CD14-positive monocyte (primary cell): Measurements from ENCODE around the gene LPCAT1. TPM values are rescaled to one million over a fixed set of nuclear protein-coding genes. Genes with fewer than 3 reads are reported as not detected.
A peak's percentile ranks its signal among the peaks of the same experiment; 100 is the strongest.

Experiments used
- DNase-seq, 3 donors: peaks; one replicate each; pipeline ENCODE4 v3.0.0-alpha.2; 2011 to 2022
- H2AFZ ChIP-seq: 2 replicates; pipeline ENCODE4 v1.6.0; 2012; ENCODE audit warnings: mild to moderate bottlenecking, low read depth, low read length, inconsistent platforms; ENCODE audit not compliant: insufficient read depth, poor library complexity, severe bottlenecking
- H3K27ac ChIP-seq, 2 donors: 1 replicate in 1 of 2; 2 replicates in 1 of 2; pipeline ENCODE4 v1.5.1; 2012 to 2013; ENCODE audit warnings: low read length in 2 of 2, control low read depth in 1 of 2, inconsistent platforms in 1 of 2, low read depth in 1 of 2, mild to moderate bottlenecking in 1 of 2
- H3K27me3 ChIP-seq, 2 donors: one replicate each; pipeline versions ENCODE4 v1.6.0 to v1.6.1; 2011 to 2013; ENCODE audit warnings: low read length in 2 of 2; ENCODE audit not compliant: control insufficient read depth in 2 of 2, insufficient read depth in 2 of 2
- H3K36me3 ChIP-seq, 2 donors: replicated peaks in 1 of 2; 1 replicate in 1 of 2; 2 replicates in 1 of 2; pipeline versions ENCODE4 v1.5.1 to v1.6.1; 2012 to 2013; ENCODE audit warnings: low read length in 2 of 2, control low read depth in 1 of 2, inconsistent platforms in 1 of 2, mild to moderate bottlenecking in 1 of 2; ENCODE audit not compliant: insufficient read depth in 2 of 2, control insufficient read depth in 1 of 2
- H3K4me1 ChIP-seq, 2 donors: 1 replicate in 1 of 2; 2 replicates in 1 of 2; pipeline versions ENCODE4 v1.5.1 to v1.6.1; 2012 to 2013; ENCODE audit warnings: low read length in 2 of 2, control low read depth in 1 of 2, inconsistent platforms in 1 of 2, mild to moderate bottlenecking in 1 of 2, moderate library complexity in 1 of 2; ENCODE audit not compliant: insufficient read depth in 2 of 2, control insufficient read depth in 1 of 2
- H3K4me2 ChIP-seq: replicated peaks from 2 replicates; pipeline ENCODE3; 2012; ENCODE audit warnings: low read length, moderate library complexity, mild to moderate bottlenecking; ENCODE audit not compliant: poor library complexity, severe bottlenecking; ENCODE audit errors: extremely low read depth
- H3K4me3 ChIP-seq, 3 experiments: fragments of 200-600 bp in 1 of 3; sonication (generic) in 1 of 3; replicated peaks in 1 of 3; 1 replicate in 2 of 3; 2 replicates in 1 of 3; pipeline ENCODE4 v1.5.1; 2011 to 2013; ENCODE audit warnings: low read length in 3 of 3, mild to moderate bottlenecking in 3 of 3, control low read depth in 2 of 3, low read depth in 2 of 3, inconsistent platforms in 1 of 3, moderate library complexity in 1 of 3
- H3K79me2 ChIP-seq: 2 replicates; pipeline ENCODE4 v1.6.0; 2012; ENCODE audit warnings: mild to moderate bottlenecking, control low read depth, inconsistent platforms, low read length, moderate library complexity; ENCODE audit not compliant: insufficient read depth
- H3K9ac ChIP-seq: 2 replicates; pipeline ENCODE4 v1.6.0; 2017; ENCODE audit warnings: low read length, mild to moderate bottlenecking; ENCODE audit not compliant: insufficient read depth, poor library complexity, severe bottlenecking
- H3K9me3 ChIP-seq, 2 donors: replicated peaks in 1 of 2; 1 replicate in 1 of 2; 2 replicates in 1 of 2; pipeline versions ENCODE4 v1.5.1 to v1.6.1; 2012 to 2013; ENCODE audit warnings: low read length in 2 of 2, control low read depth in 1 of 2; ENCODE audit not compliant: control insufficient read depth in 1 of 2, insufficient read depth in 1 of 2
- H4K20me1 ChIP-seq: 2 replicates; pipeline ENCODE4 v1.6.0; 2012; ENCODE audit warnings: mild to moderate bottlenecking, low read length, control low read depth, moderate library complexity; ENCODE audit not compliant: insufficient read depth
- H3K27ac Mint-ChIP-seq, 7 donors: one replicate each; pipeline ENCODE4 v1.8.0; 2020; ENCODE audit warnings: mild to moderate bottlenecking in 7 of 7, mixed read lengths in 7 of 7, moderate library complexity in 6 of 7, inconsistent platforms in 2 of 7
- H3K27me3 Mint-ChIP-seq, 3 donors: one replicate each; pipeline ENCODE4 v1.8.0; 2021 to 2022; ENCODE audit warnings: low read depth in 3 of 3, mild to moderate bottlenecking in 3 of 3, mixed read lengths in 3 of 3, moderate library complexity in 3 of 3, inconsistent platforms in 1 of 3
- H3K36me3 Mint-ChIP-seq, 2 donors: one replicate each; pipeline ENCODE4 v1.8.0; 2020; ENCODE audit warnings: mixed read lengths in 2 of 2, inconsistent platforms in 1 of 2, mild to moderate bottlenecking in 1 of 2
- H3K4me1 Mint-ChIP-seq: one replicate; pipeline ENCODE4 v1.8.0; 2020; ENCODE audit warnings: mild to moderate bottlenecking, mixed read lengths
- H3K4me3 Mint-ChIP-seq, 2 donors: one replicate each; pipeline ENCODE4 v1.8.0; 2020; ENCODE audit warnings: mild to moderate bottlenecking in 2 of 2, mixed read lengths in 2 of 2, moderate library complexity in 1 of 2
- H3K9me3 Mint-ChIP-seq, 7 donors: one replicate each; pipeline ENCODE4 v1.8.0; 2020 to 2022; ENCODE audit warnings: mixed read lengths in 7 of 7, mild to moderate bottlenecking in 6 of 7, moderate library complexity in 6 of 7, inconsistent platforms in 2 of 7
- WGBS: methylation state at CpG from one replicate; pipeline ENCODE4 v1.1.5; 2013; ENCODE audit warnings: missing lambda C conversion rate; ENCODE audit not compliant: insufficient coverage; 5-methylcytosine and 5-hydroxymethylcytosine counted together
- intact Hi-C, 2 donors: fragments of 100-400 bp; cut with micrococcal nuclease; formaldehyde crosslinking; loops; one replicate each; pipeline versions ENCODE4 v1.15.0 to v1.15.1; 2023
- polyA plus RNA-seq, 3 donors: library from polyadenylated mRNA; depleted of rRNA in 1 of 3; unstranded in 2 of 3; stranded (reverse) in 1 of 3; fragments of 300-500 nt in 2 of 3; fragments of >200 nt in 1 of 3; fragmentation: Illumina TruSeq in 2 of 3; gene quantifications; 1 replicate in 2 of 3; 2 replicates in 1 of 3; pipeline ENCODE4 v1.2.3, GENCODE V29; 2012 to 2021
- TF ChIP-seq, protein P1 (sequence below): fragments of 200-600 bp; IDR thresholded peaks from one replicate; pipeline ENCODE4 v1.8.0; 2022; ENCODE audit warnings: antibody characterized with exemption, mild to moderate bottlenecking

The LPCAT1 gene
- polyA plus RNA-seq, 3 donors: 34.1 to 53.9 (median 34.8) TPM

DNA sequence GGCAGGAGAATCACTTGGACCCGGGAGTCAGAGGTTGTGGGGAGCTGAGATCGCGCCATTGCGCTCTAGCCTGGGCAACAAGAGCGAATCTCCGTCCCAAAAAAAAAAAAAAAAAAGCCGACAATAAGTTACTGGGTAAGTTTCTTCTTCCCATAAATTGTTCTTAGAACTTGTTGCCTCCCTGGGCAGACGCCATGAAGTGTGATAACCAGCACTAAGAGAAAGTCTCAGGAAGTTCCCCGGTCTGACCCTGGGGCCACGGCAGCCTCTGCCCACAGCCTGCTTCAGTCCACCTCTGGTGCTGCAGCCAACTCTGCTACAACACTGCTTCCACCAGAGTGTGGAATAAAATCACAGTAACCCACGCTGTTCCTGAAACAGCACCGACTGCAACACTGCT, 19.1 kb downstream of the LPCAT1 start:
- H3K9me3 ChIP-seq: no peaks in the 10 kb centered on the region
- peak overlapping the region in 1 of 3 experiments; percentile 46 for H3K4me3 ChIP-seq
- Mint-ChIP-seq H3K36me3 (peaks cover 45 to 50% of the 10 kb centered on the region in 2 donors), H3K27me3 (peaks cover 0 to 5% (median 0%) of the 10 kb centered on the region in 3 donors), H3K27ac (peak overlapping the region; percentile 99 to 100 (median 100)), H3K4me1 (peaks cover 80% of the 10 kb centered on the region), H3K4me3 (peak overlapping the region; percentile 16 to 51), H3K9me3 (peaks cover 0 to 2% (median 0%) of the 10 kb centered on the region in 7 donors)
- H3K27ac ChIP-seq: peak overlapping the region; percentile 94 to 96
- H3K9ac ChIP-seq: peak overlapping the region; percentile 70
- peak overlapping the region; percentile 29 for H3K4me2 ChIP-seq
- H3K79me2 ChIP-seq: peaks cover 88% of the 10 kb centered on the region
- no peaks in the 10 kb centered on the region for H3K27me3 ChIP-seq
- TF ChIP-seq, protein P1, sequence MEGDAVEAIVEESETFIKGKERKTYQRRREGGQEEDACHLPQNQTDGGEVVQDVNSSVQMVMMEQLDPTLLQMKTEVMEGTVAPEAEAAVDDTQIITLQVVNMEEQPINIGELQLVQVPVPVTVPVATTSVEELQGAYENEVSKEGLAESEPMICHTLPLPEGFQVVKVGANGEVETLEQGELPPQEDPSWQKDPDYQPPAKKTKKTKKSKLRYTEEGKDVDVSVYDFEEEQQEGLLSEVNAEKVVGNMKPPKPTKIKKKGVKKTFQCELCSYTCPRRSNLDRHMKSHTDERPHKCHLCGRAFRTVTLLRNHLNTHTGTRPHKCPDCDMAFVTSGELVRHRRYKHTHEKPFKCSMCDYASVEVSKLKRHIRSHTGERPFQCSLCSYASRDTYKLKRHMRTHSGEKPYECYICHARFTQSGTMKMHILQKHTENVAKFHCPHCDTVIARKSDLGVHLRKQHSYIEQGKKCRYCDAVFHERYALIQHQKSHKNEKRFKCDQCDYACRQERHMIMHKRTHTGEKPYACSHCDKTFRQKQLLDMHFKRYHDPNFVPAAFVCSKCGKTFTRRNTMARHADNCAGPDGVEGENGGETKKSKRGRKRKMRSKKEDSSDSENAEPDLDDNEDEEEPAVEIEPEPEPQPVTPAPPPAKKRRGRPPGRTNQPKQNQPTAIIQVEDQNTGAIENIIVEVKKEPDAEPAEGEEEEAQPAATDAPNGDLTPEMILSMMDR: no peak
- intact Hi-C loops: no loop called here
- WGBS: 53% methylated on average over 9 of the region's 12 CpGs
- H4K20me1 ChIP-seq: peaks cover 31% of the 10 kb centered on the region
- DNase-seq: no peak
- no peak overlapping the region for H2AFZ ChIP-seq
- H3K36me3 ChIP-seq: peaks cover 10 to 36% of the 10 kb centered on the region in 2 donors
- H3K4me1 ChIP-seq: peaks cover 75 to 84% of the 10 kb centered on the region in 2 donors

DNA sequence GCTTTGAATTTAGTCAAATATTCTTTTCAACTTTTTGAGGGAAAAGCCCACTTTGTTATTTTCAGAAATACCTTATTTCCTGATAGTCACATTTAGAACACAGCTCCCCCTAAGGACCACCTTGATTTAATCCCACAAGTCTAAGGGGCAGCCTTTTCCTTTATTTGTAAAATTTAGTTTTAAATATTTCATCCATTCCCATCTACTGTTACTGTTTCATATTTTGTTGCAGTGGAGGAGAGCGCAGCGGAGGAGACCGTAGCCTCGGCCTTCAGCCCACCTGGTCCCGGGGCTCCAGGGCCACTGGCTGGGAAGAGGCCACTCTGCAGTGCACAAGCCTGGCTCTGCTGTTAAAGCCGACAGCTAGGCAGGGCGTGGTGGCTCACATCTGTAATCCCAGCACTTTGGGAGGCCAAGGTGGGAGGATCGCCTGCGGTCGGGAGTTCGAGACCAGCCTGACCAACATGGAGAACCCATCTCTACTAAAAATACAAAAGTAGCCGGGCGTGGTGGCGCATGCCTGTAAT, 19.6 kb downstream of the LPCAT1 start:
- H3K27ac ChIP-seq: peak overlapping the region; percentile 94 to 96
- no peaks in the 10 kb centered on the region for H3K9me3 ChIP-seq
- WGBS: 92% methylated on average over 11 of the region's 14 CpGs
- H3K79me2 ChIP-seq: peaks cover 88% of the 10 kb centered on the region
- TF ChIP-seq, protein P1: no peak
- peaks cover 83% of the 10 kb centered on the region for H3K4me1 Mint-ChIP-seq
- peak overlapping the region in 1 of 3 experiments; percentile 46 for H3K4me3 ChIP-seq
- H3K27me3 Mint-ChIP-seq: peaks cover 0 to 5% (median 0%) of the 10 kb centered on the region in 3 donors
- H3K4me2 ChIP-seq: peak overlapping the region; percentile 52
- peaks cover 31% of the 10 kb centered on the region for H4K20me1 ChIP-seq
- no peaks in the 10 kb centered on the region for H3K27me3 ChIP-seq
- DNase-seq: no peak
- H3K9ac ChIP-seq: peak overlapping the region; percentile 70
- H3K9me3 Mint-ChIP-seq: peaks cover 0 to 2% (median 0%) of the 10 kb centered on the region in 7 donors
- H3K27ac Mint-ChIP-seq: peak overlapping the region; percentile 99 to 100 (median 100)
- H3K4me1 ChIP-seq: peaks cover 78 to 89% of the 10 kb centered on the region in 2 donors
- peak overlapping the region; percentile 70 to 88 for H3K4me3 Mint-ChIP-seq
- H3K36me3 Mint-ChIP-seq: peaks cover 41 to 49% of the 10 kb centered on the region in 2 donors
- H3K36me3 ChIP-seq: peaks cover 10 to 33% of the 10 kb centered on the region in 2 donors
- intact Hi-C loops: no loop called here
- no peak overlapping the region for H2AFZ ChIP-seq
